Endothelial cell of umbilical vein (primary cell): ENCODE data around the gene EME2. TPM values are rescaled to one million over a fixed set of nuclear protein-coding genes. Genes with fewer than 3 reads are reported as not detected.

Experiments
- BruUV-seq: library from RNA; stranded (reverse); fragments of 400-500 nt; replicated peaks from 2 replicates; lab custom pipeline; 2021; lab: Mats Ljungman, UMichigan
- CTCF ChIA-PET: fragments of 300-600, 350-600 bp; sonication (Branson Sonifier 250); formaldehyde crosslinking; loops from one replicate; lab custom pipeline; 2021; ENCODE audit warnings: antibody characterized with exemption, inconsistent platforms; lab: Charles Lee
- POLR2A ChIA-PET: fragments of 300-600, 350-600 bp; sonication (Branson Sonifier 250); formaldehyde crosslinking; loops from one replicate; lab custom pipeline; 2021; ENCODE audit warnings: antibody characterized with exemption, inconsistent platforms; lab: Charles Lee
- DNase-seq: peaks from one replicate; pipeline ENCODE4 v3.0.0-alpha.2; 2011; ENCODE audit warnings: low read depth, low spot score
- FAIRE-seq: peaks from 2 replicates; lab custom pipeline; 2011; peaks lifted over from hg19 to GRCh38; lab: Jason Lieb, UNC
- H2AFZ ChIP-seq: 2 replicates; pipeline ENCODE4 v1.6.0; 2012; ENCODE audit warnings: low read depth, low read length, control low read depth, inconsistent platforms
- H3K27ac ChIP-seq: 2 replicates; pipeline ENCODE4 v1.5.1; 2011; ENCODE audit warnings: low read depth, mild to moderate bottlenecking, control low read depth, low read length, moderate library complexity; ENCODE audit not compliant: insufficient read depth
- H3K27me3 ChIP-seq, 2 experiments: 2 replicates each; pipeline versions ENCODE4 v1.6.0 to v1.6.1; 2011; ENCODE audit warnings: low read length in 2 of 2, mixed read lengths in 1 of 2; ENCODE audit not compliant: control insufficient read depth in 2 of 2, insufficient read depth in 2 of 2
- H3K36me3 ChIP-seq, 2 experiments: 2 replicates in 1 of 2; 3 replicates in 1 of 2; pipeline ENCODE4 v1.5.1; 2011; ENCODE audit warnings: low read length in 2 of 2, mild to moderate bottlenecking in 1 of 2, moderate library complexity in 1 of 2; ENCODE audit not compliant: control insufficient read depth in 2 of 2, insufficient read depth in 2 of 2; ENCODE audit errors: extremely low read depth in 1 of 2
- H3K4me1 ChIP-seq: 3 replicates; pipeline ENCODE4 v1.5.1; 2011; ENCODE audit warnings: mild to moderate bottlenecking, low read length; ENCODE audit not compliant: control insufficient read depth, insufficient read depth; ENCODE audit errors: extremely low read depth
- H3K4me2 ChIP-seq: 2 replicates; pipeline ENCODE4 v1.6.1; 2011; ENCODE audit warnings: low read length, control low read depth, mixed read lengths; ENCODE audit not compliant: insufficient read depth
- H3K4me3 ChIP-seq, 3 experiments: fragments of 200-600 bp in 1 of 3; sonication (generic), shearing (Covaris generic) in 1 of 3; replicated peaks in 1 of 3; 2 replicates each; pipeline ENCODE4 v1.5.1; 2011 to 2016; ENCODE audit warnings: control low read depth in 3 of 3, low read length in 3 of 3, mild to moderate bottlenecking in 2 of 3, inconsistent platforms in 1 of 3, low read depth in 1 of 3, moderate library complexity in 1 of 3; ENCODE audit not compliant: insufficient read depth in 1 of 3
- H3K79me2 ChIP-seq: 2 replicates; pipeline ENCODE4 v1.6.0; 2012; ENCODE audit warnings: low read length, inconsistent platforms; ENCODE audit not compliant: control insufficient read depth, insufficient read depth
- H3K9ac ChIP-seq: replicated peaks from 2 replicates; pipeline ENCODE3; 2011; ENCODE audit warnings: low read length, control low read depth; ENCODE audit not compliant: insufficient read depth; ENCODE audit errors: extremely low read depth
- H3K9me1 ChIP-seq: replicated peaks from 3 replicates; pipeline ENCODE4 v1.6.0; 2011; ENCODE audit warnings: mild to moderate bottlenecking, low read length; ENCODE audit not compliant: control insufficient read depth, insufficient read depth; ENCODE audit errors: extremely low read depth
- H3K9me3 ChIP-seq: replicated peaks from 2 replicates; pipeline ENCODE4 v1.5.1; 2012; ENCODE audit warnings: low read length, inconsistent platforms; ENCODE audit not compliant: control insufficient read depth, insufficient read depth
- H4K20me1 ChIP-seq: replicated peaks from 2 replicates; pipeline ENCODE3; 2011; ENCODE audit warnings: mild to moderate bottlenecking, low read length; ENCODE audit not compliant: control insufficient read depth, insufficient read depth; ENCODE audit errors: extremely low read depth
- EZH2 ChIP-seq: IDR thresholded peaks from 2 replicates; pipeline ENCODE4 v1.6.1; 2012; ENCODE audit warnings: borderline replicate concordance, low read depth, mild to moderate bottlenecking, moderate library complexity, low read length, inconsistent platforms; ENCODE audit not compliant: severe bottlenecking
- FOS ChIP-seq: IDR thresholded peaks from 2 replicates; pipeline ENCODE4 v1.6.1; 2011; ENCODE audit warnings: mild to moderate bottlenecking, low read length, moderate library complexity, borderline replicate concordance; ENCODE audit not compliant: insufficient read depth
- GATA2 ChIP-seq: IDR thresholded peaks from 2 replicates; pipeline ENCODE4 v1.7.0; 2011; ENCODE audit warnings: low read depth, mild to moderate bottlenecking, moderate library complexity, mixed read lengths, low read length; ENCODE audit not compliant: insufficient read length, insufficient read depth
- MYC ChIP-seq: IDR thresholded peaks from one replicate; pipeline ENCODE4 v1.6.1; 2011; ENCODE audit warnings: mild to moderate bottlenecking, low read depth, low read length
- POLR2A ChIP-seq: IDR thresholded peaks from 2 replicates; pipeline ENCODE4 v1.6.1; 2012; ENCODE audit warnings: low read depth, mild to moderate bottlenecking, control low read depth, low read length
- dilution Hi-C: fragments of 300-500 bp; cut with MboI; formaldehyde crosslinking; loops from one replicate; pipeline ENCODE4 v1.15.0; 2019; ENCODE audit warnings: low sequenced_read_pairs; ENCODE audit not compliant: extremely low pct_ligation_motif_present
- intact Hi-C: fragments of 100-400 bp; cut with micrococcal nuclease; formaldehyde crosslinking; loops from one replicate; pipeline ENCODE4 v1.10.0; 2022
- polyA plus RNA-seq, 4 experiments: library from polyadenylated mRNA; depleted of rRNA in 3 of 4; stranded (reverse) in 3 of 4; unstranded in 1 of 4; fragments of >200 nt; gene quantifications; 2 replicates each; pipeline versions ENCODE4 v1.2.1 to v1.2.3, GENCODE V29; 2011 to 2012; ENCODE audit warnings: missing spikeins in 1 of 4
- total RNA-seq: library from RNA; stranded (reverse); gene quantifications from 2 replicates; pipeline ENCODE4 v1.2.3, GENCODE V29; 2021
- TF ChIP-seq, protein P1 (sequence below), 2 donors: IDR thresholded peaks; 1 replicate in 1 of 2; 2 replicates in 1 of 2; pipeline ENCODE4 v1.5.1; 2011; ENCODE audit warnings: low read length in 2 of 2, mild to moderate bottlenecking in 2 of 2, moderate library complexity in 2 of 2, control low read depth in 1 of 2, inconsistent platforms in 1 of 2, low read depth in 1 of 2; ENCODE audit not compliant: insufficient read depth in 1 of 2; ENCODE audit errors: extremely low read depth in 1 of 2

Gene EME2
- total and polyA plus RNA-seq, 2 donors (not counting 3 experiments of a cell fraction or from before 2014, with no cell fraction given), result 9.7 to 21.4 TPM

DNA sequence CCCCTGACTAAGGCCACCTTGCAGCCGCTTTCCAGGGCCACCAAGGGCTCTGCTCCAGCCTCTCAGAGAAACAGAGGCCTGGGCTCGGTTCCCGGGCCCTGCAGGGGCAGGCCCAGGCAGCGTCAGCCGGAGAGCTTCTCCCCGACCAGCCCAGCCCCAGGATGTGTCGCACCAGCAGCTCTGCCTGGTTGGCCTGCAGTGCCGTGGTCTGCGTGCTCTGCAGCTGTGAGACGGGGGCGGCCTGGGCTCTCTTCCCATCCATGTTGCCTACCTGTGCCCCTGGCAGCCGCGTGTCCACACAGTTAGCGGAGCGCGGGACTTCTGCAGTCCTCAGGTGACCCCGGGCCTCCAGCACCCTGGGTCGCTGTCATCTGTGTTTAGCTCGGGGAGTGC, 16.1 kb downstream of the EME2 start:
- Histone ChIP-seq H3K9ac (no peak overlapping the region), H4K20me1 (no peaks in the 10 kb centered on the region), H3K27me3 (no peaks in the 10 kb centered on the region), H3K4me1 (peaks cover 2% of the 10 kb centered on the region), H3K9me3 (no peaks in the 10 kb centered on the region), H3K9me1 (no peaks in the 10 kb centered on the region), H3K4me2 (no peak overlapping the region), H3K27ac (no peak overlapping the region), H3K4me3 (no peak overlapping the region), H2AFZ (no peak overlapping the region), H3K79me2 (peaks cover 20% of the 10 kb centered on the region), H3K36me3 (peaks cover 0 to 23% of the 10 kb centered on the region in 2 experiments)
- ChIA-PET POLR2A (no interaction called here), CTCF (no interaction called here)
- DNase-seq (no peak), FAIRE-seq (no peak)
- dilution Hi-C loops, result no loop called here
- BruUV-seq, result no TSS peak
- no peak for TF ChIP-seq GATA2
- TF ChIP-seq EZH2, result no peak
- TF ChIP-seq, protein P1, sequence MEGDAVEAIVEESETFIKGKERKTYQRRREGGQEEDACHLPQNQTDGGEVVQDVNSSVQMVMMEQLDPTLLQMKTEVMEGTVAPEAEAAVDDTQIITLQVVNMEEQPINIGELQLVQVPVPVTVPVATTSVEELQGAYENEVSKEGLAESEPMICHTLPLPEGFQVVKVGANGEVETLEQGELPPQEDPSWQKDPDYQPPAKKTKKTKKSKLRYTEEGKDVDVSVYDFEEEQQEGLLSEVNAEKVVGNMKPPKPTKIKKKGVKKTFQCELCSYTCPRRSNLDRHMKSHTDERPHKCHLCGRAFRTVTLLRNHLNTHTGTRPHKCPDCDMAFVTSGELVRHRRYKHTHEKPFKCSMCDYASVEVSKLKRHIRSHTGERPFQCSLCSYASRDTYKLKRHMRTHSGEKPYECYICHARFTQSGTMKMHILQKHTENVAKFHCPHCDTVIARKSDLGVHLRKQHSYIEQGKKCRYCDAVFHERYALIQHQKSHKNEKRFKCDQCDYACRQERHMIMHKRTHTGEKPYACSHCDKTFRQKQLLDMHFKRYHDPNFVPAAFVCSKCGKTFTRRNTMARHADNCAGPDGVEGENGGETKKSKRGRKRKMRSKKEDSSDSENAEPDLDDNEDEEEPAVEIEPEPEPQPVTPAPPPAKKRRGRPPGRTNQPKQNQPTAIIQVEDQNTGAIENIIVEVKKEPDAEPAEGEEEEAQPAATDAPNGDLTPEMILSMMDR (IDR thresholded peaks at IDR 0.05; ENCODE audit: extremely low read depth in 1 of 2, insufficient read depth in 1 of 2, low read depth in 1 of 2, low read length in 2 of 2), result no peak
- TF ChIP-seq FOS, result no peak
- TF ChIP-seq POLR2A, result no peak
- no peak for TF ChIP-seq MYC
- intact Hi-C loops, result loop anchor here (10.0 kb wide), 1 partner anchor 484 kb away; the partner anchor contains the start of gene UBE2I

GRCh38 chr16:1789643-1790045, 17.0 kb downstream of the EME2 start:
- intact Hi-C loops (loop anchor here (10.0 kb wide), 1 partner anchor 485 kb away; the partner anchor contains the start of gene UBE2I), dilution Hi-C loops (no loop called here)
- H2AFZ ChIP-seq, result no peak overlapping the region
- H4K20me1 ChIP-seq, result no peaks in the 10 kb centered on the region
- no peaks in the 10 kb centered on the region for H3K9me3 ChIP-seq
- peaks cover 15% of the 10 kb centered on the region for H3K79me2 ChIP-seq
- BruUV-seq, result no TSS peak
- DNase-seq (no peak), FAIRE-seq (no peak)
- no peak for TF ChIP-seq POLR2A
- H3K4me3 ChIP-seq, result no peak overlapping the region
- no peak overlapping the region for H3K9ac ChIP-seq
- no peak overlapping the region for H3K27ac ChIP-seq
- peaks cover 0 to 23% of the 10 kb centered on the region in 2 experiments for H3K36me3 ChIP-seq
- no peak overlapping the region for H3K4me2 ChIP-seq
- H3K9me1 ChIP-seq, result no peaks in the 10 kb centered on the region
- no peaks in the 10 kb centered on the region for H3K27me3 ChIP-seq
- ChIA-PET POLR2A (no interaction called here), CTCF (no interaction called here)
- no peaks in the 10 kb centered on the region for H3K4me1 ChIP-seq
